Stimulated activated CD4-positive, alpha-beta T cell treated with anti-CD3 and anti-CD28 coated beads, Interleukin-15, amount 100 ng/mL, for 48 hours (primary cell): Measurements from ENCODE around the gene MT1M.
"Not testable (repeated sequence)": the region's sequence is repeated elsewhere in the genome, so short reads cannot be mapped to it uniquely, and the experiment has no call there.

Source experiments
- DNase-seq, 2 donors: peaks; one replicate each; pipeline ENCODE4 v3.0.0-alpha.2; 2020; ENCODE audit warnings: low read depth in 2 of 2

MT1M gene

GRCh38 chr16:56608876-56609462 lies 23.5 kb upstream of the MT1M start:
- DNase-seq = no peak

DNA sequence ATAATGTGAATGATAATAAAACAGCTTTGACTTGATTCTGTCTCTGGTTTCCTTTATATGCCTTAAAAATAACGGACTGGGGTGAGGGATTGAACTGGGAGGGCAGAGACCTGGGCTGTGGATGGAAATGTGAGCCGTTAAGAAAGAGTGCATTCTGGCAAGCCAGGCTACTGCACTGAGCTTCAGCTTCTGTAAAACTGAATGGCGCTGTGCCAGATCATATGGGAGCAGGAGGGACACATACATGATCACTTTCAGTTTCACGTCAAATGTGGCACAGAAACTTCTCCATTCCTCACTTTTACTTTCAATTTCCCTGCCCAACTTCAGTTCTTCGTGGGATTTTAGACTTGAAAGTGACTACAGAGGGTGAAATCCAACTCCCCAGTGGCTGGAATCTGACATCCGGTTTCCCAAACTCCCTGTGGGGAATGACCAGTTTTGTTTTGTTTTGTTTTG lies 23.0 kb upstream of the MT1M start:
- peak; percentile 66 to 69 for DNase-seq

- DNase-seq = peak; percentile 69 to 75
These were observed 22.3 kb upstream of the MT1M start for GRCh38 chr16:56610017-56610608.

DNA sequence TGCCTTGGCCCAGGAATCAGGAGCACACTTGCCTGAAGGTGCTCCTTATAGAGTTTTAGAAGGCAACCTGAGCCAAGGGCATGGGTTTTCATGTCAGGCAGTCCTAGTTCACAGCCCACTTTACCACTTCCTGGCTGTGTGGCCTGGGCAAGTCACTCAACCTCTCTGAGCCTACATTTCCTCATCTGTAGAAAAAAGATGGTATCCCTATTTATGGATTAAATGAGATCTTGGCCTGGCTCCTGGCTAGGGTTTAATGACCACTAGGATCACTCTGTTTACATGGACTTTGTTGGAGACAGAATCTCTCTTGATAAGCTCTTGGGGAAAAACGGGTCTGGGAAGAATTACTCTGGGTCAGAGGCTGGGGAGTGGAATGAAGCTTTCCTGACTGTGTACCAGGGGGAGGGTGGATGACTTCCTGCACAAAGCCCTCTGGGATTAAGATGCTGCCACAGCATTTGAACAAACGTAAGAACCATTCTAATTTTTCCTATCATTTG lies 21.8 kb upstream of the MT1M start:
- no peak for DNase-seq

- no peak for DNase-seq
These were observed 21.1 kb upstream of the MT1M start for GRCh38 chr16:56611281-56611833.

DNA sequence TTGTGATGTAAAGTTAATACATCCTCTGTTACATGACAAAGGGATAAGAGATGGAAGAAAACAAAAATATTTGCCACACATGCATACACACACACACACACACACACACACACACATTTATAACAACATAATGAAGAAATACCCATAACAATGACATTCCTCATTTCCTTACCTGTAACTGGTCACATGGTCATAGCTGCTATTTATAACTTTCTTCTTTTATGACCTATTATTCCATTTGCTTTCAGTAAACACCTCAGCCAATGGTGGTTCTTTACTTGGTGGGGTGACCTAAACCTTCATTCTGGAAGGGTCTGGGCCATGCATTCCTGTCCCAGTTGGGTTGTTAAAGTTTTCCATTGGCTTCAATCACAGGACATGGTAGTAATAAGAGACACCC lies 18.8 kb upstream of the MT1M start:
- no peak for DNase-seq

GRCh38 chr16:56614549-56614991 lies 17.9 kb upstream of the MT1M start:
- DNase-seq = no peak

DNA sequence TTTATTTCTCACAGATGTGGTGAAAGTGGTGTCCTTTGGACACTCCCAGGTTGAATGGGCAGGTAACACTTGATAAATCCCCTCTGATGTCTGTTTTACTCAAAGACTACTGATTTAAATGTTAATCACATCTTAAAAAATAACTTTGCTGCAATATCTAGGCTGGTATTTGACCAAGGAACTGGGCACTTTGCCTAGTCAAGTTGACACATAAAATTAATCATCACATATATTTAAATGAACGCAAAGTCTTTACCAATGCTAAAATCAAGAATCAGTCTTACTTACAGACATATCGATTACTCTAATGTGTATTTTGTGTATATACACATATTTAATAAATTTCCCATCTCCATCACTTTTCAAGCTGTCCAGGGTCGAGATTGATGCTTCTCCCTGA lies 17.1 kb upstream of the MT1M start:
- no peak for DNase-seq

- DNase-seq = no peak
These were observed 15.7 kb upstream of the MT1M start for GRCh38 chr16:56616608-56617211.

DNA sequence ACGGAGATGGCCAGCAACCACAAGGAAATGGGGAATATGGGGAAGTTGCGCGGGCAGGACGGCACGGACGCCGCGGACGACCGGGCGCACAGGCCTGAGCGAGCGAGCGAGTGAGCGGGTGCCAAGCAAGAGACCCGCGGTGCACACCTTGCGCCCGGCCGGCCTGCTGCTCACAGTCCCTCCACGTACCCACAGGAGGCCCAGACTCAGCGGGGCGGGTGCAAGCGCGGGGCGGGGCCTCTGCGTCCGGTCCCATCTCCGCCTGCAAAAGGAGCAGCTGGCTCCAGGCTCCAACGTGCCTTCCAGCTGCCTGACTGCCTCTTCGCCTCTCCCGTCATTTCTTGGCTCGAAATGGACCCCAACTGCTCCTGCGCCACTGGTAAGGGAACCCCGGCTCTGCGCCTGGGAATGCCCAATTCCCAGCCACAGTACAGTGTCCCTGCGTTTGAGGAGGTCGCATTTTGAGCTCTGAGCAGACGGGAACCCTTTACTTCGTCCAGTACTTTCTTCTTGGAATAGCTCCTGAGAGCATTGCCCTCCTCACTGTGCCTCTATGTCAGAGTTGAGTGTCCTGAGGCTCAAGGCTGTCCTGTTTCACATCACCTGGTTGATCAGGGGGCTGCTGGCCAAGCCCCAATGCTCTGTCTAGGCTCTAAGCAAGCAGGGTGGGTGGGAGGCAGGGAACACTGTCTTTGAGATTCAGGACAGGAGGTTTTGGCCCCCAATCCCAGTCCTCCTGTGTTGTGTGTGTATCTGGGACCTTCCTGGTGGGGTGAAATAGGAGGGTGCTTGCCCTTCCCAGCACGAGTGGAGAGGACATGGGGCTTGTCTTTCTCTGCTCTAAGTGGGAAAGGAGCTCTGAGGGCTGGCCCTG lies 15.0 kb upstream of the MT1M start:
- peak; percentile 45 to 63 for DNase-seq

- no peak for DNase-seq
These were observed 14.3 kb upstream of the MT1M start for GRCh38 chr16:56618138-56618537.

- DNase-seq = no peak
These were observed 12.0 kb upstream of the MT1M start for GRCh38 chr16:56620339-56620897.

DNA sequence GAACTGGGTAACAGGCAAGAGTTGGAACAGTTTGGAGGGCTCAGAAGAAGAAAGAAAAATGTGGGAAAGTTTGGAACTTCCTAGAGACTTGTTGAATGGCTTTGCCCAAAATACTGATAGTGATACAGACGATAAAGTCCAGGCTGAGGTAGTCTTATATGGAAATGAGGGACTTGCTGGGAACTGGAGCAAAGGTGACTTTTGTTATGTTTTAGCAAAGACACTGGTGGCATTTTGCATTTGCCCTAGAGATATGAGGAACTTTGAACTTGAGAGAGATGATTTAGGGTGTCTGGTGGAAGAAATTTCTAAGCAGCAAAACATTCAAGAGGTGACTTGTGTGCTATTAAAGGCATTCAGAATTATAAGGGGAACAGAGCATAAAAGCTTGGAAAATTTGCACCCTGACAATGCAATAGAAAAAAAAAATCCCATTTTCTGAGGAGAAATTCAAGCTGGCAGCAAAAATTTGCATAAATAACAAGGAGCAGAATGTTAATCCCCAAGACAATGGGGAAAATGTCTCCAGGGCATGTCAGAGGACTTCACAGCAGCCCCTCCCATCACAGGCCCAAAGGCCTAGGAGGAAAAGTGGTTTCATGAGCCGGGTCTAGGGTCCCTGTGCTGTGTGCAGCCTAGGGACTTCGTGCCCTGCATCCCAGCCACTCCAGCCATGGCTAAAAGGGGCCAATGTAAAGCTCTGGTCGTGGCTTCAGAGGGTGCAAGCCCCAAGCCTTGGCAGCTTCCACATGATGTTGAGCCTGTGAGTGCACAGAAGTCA lies 10.6 kb upstream of the MT1M start:
- not testable (repeated sequence) for DNase-seq

DNA sequence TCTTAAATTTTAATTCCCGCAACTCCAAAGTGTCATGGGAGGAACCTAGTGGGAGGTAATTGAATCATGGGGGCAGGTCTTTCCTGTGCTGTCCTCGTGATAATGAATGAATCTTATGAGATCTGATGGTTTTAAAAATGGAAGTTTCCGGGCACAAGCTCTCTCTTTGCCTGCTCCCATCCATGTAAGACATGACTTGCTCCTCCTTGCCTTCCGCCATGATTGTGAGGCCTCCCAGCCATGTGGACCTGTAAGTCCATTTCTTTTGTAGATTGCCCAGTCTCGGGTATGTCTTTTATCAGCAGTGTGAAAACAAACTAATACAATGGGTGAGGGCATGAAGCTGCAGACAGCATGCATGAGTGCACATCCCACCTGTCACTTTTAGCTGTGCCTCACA lies 9.3 kb upstream of the MT1M start:
- DNase-seq = not testable (repeated sequence)

DNA sequence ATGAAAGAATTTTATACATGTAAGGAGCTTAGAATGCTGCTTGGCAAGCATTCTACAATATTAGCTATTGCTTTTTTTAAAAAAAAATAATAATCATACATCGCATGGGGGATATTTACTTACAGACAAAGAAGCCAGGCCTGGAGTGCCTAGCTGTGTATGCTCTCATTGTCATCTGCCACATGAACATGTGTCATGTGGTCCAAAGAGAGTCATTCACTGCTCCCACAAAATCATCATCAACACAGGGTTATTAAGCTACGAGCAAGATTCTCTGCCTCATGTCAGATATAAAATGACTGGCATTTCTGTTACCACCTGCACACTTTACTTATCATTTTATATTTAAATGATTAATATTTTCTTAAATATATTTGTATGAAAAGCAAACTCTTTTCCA lies 8.8 kb upstream of the MT1M start:
- DNase-seq = no peak

DNA sequence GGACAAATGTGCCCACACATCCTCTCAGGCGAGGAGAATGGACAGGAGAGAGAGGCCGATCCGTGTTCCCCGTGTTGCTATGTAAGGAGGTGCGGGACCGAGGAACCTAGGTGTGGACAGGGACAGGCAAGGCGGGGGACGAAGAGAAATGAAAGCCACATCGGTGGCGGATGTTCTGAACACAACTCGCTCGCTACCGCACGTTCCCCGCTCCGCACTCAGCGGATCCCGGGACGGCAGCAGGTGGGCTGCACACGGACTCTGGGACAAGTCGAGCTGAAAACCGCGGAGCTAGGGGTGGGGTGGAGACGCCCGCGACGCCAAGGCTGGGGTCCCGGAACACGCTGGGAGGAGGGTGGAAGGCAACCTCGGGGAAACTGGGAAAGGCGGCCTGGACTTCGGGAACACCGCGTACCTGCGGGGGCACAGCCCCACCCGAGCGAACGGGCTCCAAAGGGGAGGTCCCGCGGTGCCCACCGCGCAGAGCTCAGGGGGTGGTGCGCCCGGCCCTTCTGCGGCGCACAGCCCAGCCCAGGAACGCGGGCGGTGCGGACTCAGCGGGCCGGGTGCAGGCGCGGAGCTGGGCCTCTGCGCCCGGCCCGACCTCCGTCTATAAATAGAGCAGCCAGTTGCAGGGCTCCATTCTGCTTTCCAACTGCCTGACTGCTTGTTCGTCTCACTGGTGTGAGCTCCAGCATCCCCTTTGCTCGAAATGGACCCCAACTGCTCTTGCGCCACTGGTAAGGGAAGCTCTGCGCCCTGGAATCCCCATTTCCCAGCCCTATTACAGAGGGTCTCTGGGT lies 7.1 kb upstream of the MT1M start, which contains the start of gene MT1E:
TSS of gene MT1E (plus strand) at position 642 of the 803 bp plus-strand sequence. CDS start at position 713, 71 bp downstream.
- peak; percentile 52 to 59 for DNase-seq

- DNase-seq = no peak
These were observed 6.4 kb upstream of the MT1M start for GRCh38 chr16:56625943-56626654.

- no peak for DNase-seq
These were observed 5.8 kb upstream of the MT1M start for GRCh38 chr16:56626685-56627084.
